ENCODE results near the gene ELMO2. TPM values are rescaled to one million over a fixed set of nuclear protein-coding genes. Genes with fewer than 3 reads are reported as not detected.

Gene ELMO2
- total RNA-seq, 1 donor, result 48.4 TPM

- no peak for TF ChIP-seq CTCF (IDR thresholded peaks at IDR 0.05; ENCODE audit: insufficient read depth, low read depth, low read length)
- no peak for DNase-seq (ENCODE audit: low read depth)
- H3K4me3 ChIP-seq (ENCODE audit: low read depth, low read length), result no peak overlapping the region
These were observed 40.8 kb downstream of the ELMO2 start for GRCh38 chr20:46365487-46366220.

- H3K4me3 ChIP-seq (ENCODE audit: low read depth, low read length), result peak overlapping the region; percentile 94
- TF ChIP-seq CTCF (IDR thresholded peaks at IDR 0.05; ENCODE audit: insufficient read depth, low read depth, low read length), result no peak
- DNase-seq (ENCODE audit: low read depth), result no peak
These were observed 41.5 kb downstream of the ELMO2 start for GRCh38 chr20:46364670-46365486.

- H3K4me3 ChIP-seq (ENCODE audit: low read depth, low read length), result peak overlapping the region; percentile 94
- TF ChIP-seq CTCF (IDR thresholded peaks at IDR 0.05; ENCODE audit: insufficient read depth, low read depth, low read length), result no peak
- DNase-seq (ENCODE audit: low read depth), result peak; percentile 95
These were observed 42.3 kb downstream of the ELMO2 start for GRCh38 chr20:46363874-46364669.

- DNase-seq (ENCODE audit: low read depth), result peak; percentile 37
- peak overlapping the region; percentile 94 for H3K4me3 ChIP-seq (ENCODE audit: low read depth, low read length)
- TF ChIP-seq CTCF (IDR thresholded peaks at IDR 0.05; ENCODE audit: insufficient read depth, low read depth, low read length), result no peak
These were observed 43.2 kb downstream of the ELMO2 start for GRCh38 chr20:46362921-46363867.

- TF ChIP-seq CTCF (IDR thresholded peaks at IDR 0.05; ENCODE audit: insufficient read depth, low read depth, low read length), result no peak
- no peak for DNase-seq (ENCODE audit: low read depth)
- no peak overlapping the region for H3K4me3 ChIP-seq (ENCODE audit: low read depth, low read length)
These were observed 44.6 kb downstream of the ELMO2 start for GRCh38 chr20:46361811-46362210.

GRCh38 chr20:46361381-46361780 lies 45.0 kb downstream of the ELMO2 start:
- H3K4me3 ChIP-seq (ENCODE audit: low read depth, low read length), result no peak overlapping the region
- TF ChIP-seq CTCF (IDR thresholded peaks at IDR 0.05; ENCODE audit: insufficient read depth, low read depth, low read length), result no peak
- no peak for DNase-seq (ENCODE audit: low read depth)
